H7 (cell line): ENCODE data around the gene AIMP2. TPM values are rescaled to one million over a fixed set of nuclear protein-coding genes. Genes with fewer than 3 reads are reported as not detected.
"Not testable (repeated sequence)": the region's sequence is repeated elsewhere in the genome, so short reads cannot be mapped to it uniquely, and the experiment has no call there.

ENCODE experiments used
- DNase-seq: peaks from one replicate; pipeline ENCODE4 v3.0.0; 2012
- H3K27me3 ChIP-seq: 2 replicates; pipeline ENCODE4 v1.6.0; 2011; ENCODE audit warnings: mild to moderate bottlenecking, low read length; ENCODE audit not compliant: control insufficient read depth, insufficient read depth
- H3K36me3 ChIP-seq: replicated peaks from 2 replicates; pipeline ENCODE4 v1.5.1; 2011; ENCODE audit warnings: low read length; ENCODE audit not compliant: control insufficient read depth, insufficient read depth
- H3K4me3 ChIP-seq: 2 replicates; pipeline ENCODE4 v1.5.1; 2011; ENCODE audit warnings: low read depth, mild to moderate bottlenecking, control low read depth, low read length, moderate library complexity; ENCODE audit not compliant: insufficient read depth
- total RNA-seq: library from RNA; depleted of rRNA; stranded (reverse); fragments of >200 nt; shearing (Covaris generic); gene quantifications from 2 replicates; pipeline ENCODE4 v1.2.3, GENCODE V29; 2014; rRNA removed

Gene AIMP2
- total RNA-seq = 90.9 and 100 TPM in 2 replicates

DNA sequence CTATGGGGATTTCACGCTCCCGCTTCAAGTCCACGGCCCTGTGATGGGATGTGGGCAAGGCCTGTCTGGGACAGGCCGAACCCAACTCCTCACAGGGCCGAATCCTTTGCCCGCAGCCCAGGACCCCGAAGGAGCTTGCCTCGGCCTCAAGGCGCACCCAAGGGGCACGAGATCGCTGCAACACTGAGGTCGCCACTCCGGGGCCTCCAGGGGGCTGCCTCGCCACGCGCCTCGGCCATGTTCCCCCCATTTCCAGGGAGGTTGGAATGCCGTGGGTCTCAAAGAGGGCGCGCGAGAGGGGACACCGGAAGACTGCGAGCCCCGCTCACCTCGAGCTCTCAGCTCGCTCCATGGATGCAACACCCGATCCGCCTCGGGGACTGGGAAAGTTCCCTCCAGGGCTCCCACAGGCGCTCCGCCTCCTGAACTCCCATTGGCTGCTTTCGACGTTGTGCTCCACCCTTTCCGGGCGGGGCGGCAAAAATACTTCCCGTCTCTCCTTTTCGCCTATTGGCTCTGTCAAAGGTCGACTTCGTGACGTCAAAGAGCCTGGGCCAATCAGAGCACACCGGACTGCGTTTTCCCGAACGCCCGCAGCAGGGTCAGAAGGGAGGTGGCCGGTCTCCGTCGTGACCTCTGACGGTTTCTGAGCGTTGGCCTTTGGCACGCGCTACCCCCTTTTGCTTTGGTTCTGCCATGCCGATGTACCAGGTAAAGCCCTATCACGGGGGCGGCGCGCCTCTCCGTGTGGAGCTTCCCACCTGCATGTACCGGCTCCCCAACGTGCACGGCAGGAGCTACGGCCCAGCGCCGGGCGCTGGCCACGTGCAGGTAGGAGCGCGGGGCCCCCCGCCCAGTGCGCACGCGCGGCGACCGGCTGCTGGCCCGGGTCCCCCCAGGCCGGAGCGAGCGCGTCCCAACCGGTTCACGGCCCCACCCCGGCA is at the start of gene AIMP2, which contains the start of gene PMS2:
Gene AIMP2, plus strand, starts transcription at position 605 of the 944 bp plus-strand sequence. Its CDS starts 92 bp downstream, at position 697.
Gene PMS2, minus strand, starts transcription at position 382 of the 944 bp plus-strand sequence. Its CDS starts 30 bp downstream, at position 352.
- peak within 1 kb of the TSS; percentile 87 for H3K4me3 ChIP-seq
- no peaks in the 10 kb centered on the region for H3K27me3 ChIP-seq

DNA sequence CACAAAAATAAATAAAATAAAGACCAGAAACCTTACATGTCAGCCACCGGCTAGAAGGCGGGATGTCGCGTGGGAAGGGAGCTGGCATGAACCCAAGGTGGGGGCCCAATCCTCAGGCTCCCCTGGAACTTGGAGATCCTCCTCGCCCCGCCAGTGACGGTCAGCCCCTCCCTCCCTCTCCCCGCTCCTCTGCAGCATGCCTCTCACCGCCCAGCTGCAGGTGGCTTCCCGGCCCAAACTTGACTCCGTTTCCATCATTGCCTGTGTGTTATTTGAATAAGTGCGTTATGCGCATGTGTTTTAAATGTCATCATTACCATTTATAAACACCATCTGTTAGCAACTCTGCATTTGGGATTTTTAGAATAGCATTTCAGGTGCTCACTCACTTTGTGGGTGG is 45.9 kb upstream of the AIMP2 start:
- not testable (repeated sequence) for DNase-seq, H3K4me3 ChIP-seq, H3K27me3 ChIP-seq, H3K36me3 ChIP-seq

More for the DNA sequence above, at the start of gene AIMP2, which contains the start of gene PMS2:
- peak; percentile 98 for DNase-seq
- peaks cover 1% of the 10 kb centered on the region for H3K36me3 ChIP-seq

DNA sequence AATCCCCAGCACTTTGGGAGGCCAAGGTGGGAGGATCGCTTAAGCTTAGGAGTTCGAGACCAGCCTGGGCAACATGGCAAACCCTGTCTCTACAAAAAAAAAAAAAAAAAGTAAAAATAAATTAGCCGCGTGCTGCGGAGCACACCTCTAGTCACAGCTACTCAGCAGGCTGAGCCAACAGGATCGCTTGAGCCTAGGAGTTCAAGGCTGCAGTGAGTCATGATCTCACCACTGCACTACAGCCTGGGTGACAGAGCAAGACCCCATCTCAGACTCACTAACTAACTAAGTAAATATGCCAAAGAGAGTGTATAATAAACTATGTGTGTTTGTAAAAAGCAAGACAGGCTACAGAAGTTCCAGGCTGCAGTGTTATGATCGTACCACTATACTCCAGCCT is 45.3 kb upstream of the AIMP2 start:
- H3K36me3 ChIP-seq, H3K27me3 ChIP-seq, H3K4me3 ChIP-seq, DNase-seq: not testable (repeated sequence)

DNA sequence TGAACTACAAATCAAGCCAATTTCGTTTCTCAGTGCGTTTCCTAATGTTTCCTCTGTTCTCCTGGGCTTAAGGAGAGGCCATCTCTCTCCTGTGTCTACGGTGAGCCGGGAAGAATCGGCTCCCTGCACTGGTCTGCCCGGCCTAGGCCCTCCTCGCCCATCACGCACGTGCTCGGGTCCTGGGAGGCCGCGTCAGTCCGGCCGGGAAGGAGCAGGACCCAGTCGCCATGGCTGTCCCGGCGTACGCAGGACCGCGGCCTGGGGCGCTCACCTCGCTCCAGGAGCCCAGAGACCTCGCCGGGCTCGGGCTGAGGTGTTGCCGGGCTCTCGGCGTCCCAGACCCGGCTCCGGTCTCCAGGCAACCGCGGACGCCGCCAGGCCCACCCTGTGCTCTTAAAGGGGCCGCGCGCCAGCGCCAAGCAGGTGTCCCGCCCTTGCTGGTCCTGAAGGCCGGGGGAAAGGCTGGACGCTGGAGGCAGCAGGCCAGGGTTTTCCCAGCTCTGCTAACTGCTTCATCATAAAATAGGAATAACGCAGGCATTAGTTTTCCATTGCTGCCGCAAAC is 38.6 kb upstream of the AIMP2 start, which contains the start of gene RSPH10B:
Gene RSPH10B, minus strand, starts transcription at position 343 of the 565 bp plus-strand sequence. CDS start 3,573 bp downstream, outside the sequence.
- not testable (repeated sequence) for H3K4me3 ChIP-seq, H3K36me3 ChIP-seq, H3K27me3 ChIP-seq, DNase-seq

DNA sequence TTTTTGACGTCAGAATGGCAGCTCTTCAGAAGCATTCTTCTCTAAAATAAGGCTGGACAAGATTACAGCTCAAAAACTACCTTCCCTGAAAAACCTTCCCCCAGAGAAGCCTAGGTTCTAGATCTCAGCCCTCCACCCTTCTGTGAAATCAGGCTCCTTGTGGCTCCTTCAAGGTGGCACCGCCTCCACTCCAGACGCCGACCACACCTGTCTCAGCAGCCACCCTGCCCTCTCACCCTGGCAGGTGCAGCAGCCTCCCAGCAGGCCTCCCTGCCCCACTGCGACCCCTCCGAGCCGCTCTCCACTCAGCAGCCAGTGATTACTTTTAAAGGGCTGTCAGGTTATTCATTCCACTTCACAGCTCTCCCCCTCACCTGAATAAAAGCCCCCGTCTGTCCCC is 35.5 kb upstream of the AIMP2 start:
- not testable (repeated sequence) for H3K4me3 ChIP-seq, H3K27me3 ChIP-seq, H3K36me3 ChIP-seq, DNase-seq

DNA sequence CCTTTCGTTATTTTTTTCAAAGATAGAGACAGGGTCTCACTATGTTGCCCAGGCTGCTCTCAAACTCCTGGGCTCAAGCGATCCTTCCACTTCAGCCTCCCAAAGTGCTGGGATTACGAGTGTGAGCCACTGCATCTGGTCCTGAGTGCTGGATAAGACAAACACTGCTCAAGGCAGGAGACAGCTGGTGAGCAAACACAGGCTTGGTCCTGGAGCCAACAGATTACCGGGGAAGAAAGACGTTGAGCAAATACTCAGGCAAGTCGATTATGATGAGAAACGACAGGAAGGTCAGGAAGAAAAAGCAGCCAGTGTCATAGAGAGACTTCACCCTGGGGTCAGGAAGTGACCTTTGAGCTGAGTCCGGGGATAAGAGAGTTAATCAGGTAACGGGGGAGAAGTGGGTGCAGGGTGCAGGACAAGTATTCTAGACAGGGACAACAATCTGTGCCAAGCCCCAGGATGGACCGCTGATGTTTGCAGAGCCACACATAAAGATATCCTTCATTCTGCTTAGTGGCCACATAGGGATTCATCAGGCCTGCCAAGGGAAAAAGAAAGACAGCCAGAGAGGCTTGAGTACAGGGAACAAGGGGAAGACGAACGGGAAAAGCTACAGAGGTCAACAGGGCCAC is 29.3 kb upstream of the AIMP2 start:
- not testable (repeated sequence) for H3K27me3 ChIP-seq, H3K4me3 ChIP-seq, H3K36me3 ChIP-seq, DNase-seq

DNA sequence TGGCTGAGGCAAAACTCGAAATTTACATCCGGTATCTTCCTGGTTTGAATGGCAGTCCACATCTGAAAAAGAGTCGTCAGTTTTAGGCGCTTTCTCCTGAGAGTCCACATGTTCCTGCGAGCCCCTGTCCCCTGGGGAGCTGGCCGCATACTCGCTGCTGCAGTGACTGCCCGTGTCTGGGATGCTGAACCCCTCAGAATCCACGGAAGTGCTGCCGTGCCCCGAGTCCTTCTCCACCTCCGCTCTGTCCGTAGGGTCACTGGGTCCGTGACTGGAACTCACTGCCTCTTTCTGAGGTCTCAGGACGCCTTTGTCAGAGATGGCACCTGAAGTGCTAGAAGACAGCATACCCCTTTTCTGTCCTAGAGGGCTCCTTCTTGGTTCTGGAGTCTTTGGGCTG is 22.0 kb upstream of the AIMP2 start:
- not testable (repeated sequence) for DNase-seq, H3K4me3 ChIP-seq, H3K36me3 ChIP-seq, H3K27me3 ChIP-seq

DNA sequence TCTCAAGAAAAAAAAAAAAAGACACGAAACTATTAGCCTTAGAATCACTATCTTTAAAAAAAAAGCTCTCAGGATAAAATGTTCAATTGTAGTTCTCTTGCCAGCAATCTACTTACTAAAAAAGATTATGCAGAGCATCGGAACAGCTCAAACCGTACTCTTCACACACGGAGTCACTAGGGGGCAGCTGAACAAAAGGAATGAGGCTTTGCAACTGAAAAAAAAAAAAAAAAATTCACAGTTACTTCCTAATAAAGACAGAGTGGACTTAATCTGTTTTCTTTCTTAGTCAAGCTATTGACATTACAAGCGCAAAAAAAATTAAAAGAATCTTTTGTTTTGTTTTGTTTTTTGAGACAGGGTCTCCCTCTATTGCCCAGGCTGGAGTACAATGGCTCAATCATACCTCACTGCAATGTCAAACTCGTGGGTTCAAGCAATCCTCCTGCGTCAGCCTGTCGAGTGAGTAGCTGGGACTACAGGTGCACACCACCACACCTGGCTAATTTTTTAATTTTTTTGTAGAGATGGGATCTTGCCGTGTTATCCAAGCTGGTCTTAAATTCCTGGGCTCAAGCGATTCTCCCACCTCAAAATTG is 11.8 kb upstream of the AIMP2 start:
- DNase-seq = peak; percentile 41
- H3K27me3 ChIP-seq = no peaks in the 10 kb centered on the region
- peaks cover 6% of the 10 kb centered on the region for H3K36me3 ChIP-seq
- no peak overlapping the region for H3K4me3 ChIP-seq

DNA sequence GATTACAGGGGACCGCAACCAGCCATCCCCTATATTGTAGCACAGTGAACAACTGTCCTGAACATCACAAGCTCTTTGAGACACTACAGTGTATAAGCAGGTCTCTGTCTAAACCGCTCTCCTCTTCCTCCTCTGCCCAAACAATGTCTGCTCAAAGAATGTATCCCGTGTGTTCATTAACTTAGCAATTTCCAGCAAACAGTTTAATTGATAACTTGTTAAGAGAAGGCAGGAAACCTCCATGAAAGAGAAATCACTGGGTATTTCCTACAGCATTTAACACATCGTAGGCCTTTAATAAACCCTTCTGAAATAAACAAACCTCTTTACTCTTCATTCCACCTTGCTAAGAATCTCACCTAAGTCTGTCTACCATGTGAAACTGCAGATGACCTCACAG is 1.7 kb upstream of the AIMP2 start:
- no peak overlapping the region for H3K4me3 ChIP-seq
- no peaks in the 10 kb centered on the region for H3K27me3 ChIP-seq
- DNase-seq = no peak

DNA sequence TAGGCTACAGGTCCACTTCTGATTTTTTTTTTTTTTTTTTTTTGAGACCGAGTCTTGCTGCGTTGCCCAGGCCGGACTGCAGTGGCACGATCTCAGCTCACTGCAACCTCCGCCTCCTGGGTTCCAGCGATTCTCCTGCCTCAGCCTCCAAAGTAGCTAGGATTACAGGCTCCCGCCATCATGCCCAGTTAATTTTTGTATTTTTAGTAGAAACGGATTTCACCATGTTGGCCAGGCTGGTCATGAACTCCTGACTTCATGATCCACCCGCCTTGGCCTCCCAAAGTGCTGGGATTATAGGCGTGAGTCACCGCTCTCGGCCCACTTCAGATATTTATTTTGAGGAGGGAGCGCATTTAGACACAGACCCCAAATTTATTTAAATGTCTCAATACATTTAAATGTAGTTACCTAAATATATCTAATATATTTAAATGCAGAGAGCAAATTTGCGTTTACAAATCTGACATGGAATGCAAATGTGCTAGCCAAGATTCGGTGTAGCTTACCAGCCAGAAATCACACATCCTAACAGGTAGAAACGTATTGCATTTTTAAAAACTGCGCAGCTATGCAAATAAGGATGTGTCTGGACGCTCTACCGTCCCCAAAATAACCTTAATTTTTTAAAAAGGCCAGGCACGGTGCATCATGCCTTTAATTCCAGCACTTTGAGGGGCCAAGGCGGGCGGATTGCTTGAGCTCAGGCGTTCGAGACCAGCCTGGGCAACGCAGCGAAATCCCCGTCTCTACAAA is 1.1 kb upstream of the AIMP2 start:
- H3K27me3 ChIP-seq, H3K36me3 ChIP-seq, DNase-seq: not testable (repeated sequence)
- peak overlapping the region; percentile 87 for H3K4me3 ChIP-seq

More for the DNA sequence above, 1.7 kb upstream of the AIMP2 start:
- peaks cover 2% of the 10 kb centered on the region for H3K36me3 ChIP-seq

DNA sequence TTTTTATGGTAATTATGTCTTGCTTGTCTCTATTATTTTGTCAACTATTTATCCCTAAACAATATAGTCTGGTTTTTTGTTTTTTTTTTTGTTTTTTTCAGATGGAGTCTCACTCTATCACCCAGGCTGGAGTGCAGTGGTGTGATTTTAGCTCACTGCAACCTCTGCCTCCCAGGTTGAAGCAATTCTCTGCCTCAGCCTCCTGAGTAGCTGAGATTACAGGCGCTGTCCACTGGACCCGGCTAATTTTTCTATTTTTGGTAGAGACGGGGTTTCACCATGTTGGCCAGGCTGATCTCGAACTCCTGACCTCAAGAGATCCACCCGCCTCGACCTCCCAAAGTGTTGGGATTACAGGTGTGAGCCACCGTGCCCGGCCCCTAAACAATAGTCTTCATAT is 1.3 kb downstream of the AIMP2 start:
- not testable (repeated sequence) for H3K36me3 ChIP-seq, H3K27me3 ChIP-seq, DNase-seq, H3K4me3 ChIP-seq

DNA sequence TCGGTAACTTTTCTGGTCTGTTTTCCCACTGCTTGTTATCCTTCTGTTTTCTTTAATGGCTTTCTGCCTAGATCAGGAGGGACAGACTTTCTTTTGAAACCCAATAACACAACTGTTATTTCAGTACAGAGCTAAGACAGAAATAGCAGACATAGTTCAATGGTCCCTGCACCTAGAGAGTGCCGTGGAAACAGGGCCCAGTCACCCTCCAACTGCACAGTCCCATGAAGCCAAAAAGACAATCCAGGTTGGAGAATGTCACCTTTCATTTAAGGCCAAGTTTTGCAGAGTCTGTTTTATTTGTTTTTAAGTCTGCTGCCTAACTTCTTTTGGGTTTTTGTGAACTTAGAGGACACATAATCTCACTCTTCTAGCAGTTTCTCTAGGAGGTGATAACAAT is 2.5 kb downstream of the AIMP2 start:
- Histone ChIP-seq H3K27me3 (no peaks in the 10 kb centered on the region), H3K36me3 (peaks cover 15% of the 10 kb centered on the region), H3K4me3 (no peak overlapping the region)
- no peak for DNase-seq

DNA sequence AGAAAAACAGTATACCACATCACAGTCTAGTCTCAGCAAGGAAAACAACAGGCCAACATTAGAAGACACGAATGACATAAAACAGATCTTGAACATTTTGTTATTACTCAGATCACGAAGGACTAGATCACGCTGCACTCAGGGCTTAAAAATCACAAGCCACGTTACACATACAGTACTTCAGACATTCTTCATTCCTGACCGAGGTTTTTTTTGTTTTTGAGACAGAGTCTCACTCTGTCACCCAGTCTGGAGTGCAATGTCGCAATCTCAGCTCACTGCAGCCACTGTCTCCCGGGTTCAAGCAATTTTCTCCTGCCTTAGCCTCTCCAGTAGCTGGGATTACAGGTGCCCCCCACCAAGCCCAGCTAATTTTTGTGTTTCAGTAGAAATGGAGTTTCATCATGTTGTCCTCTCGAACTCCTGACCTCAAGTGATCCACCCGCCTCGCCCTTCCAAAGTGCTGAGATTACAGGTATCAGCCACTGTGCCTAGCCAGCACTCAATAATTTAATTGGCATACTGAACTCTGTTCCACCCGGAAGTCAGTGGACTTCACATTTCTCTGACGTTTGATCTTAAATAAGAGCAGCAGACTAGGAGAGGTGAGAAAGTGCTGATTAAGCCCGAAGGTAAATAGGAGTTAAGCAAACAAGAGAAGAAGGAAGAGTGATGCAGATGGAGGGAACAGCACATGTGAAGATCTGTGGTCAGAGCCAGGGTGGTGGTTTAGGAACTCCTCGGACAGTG is 3.5 kb downstream of the AIMP2 start:
- no peak overlapping the region for H3K4me3 ChIP-seq
- H3K36me3 ChIP-seq = peaks cover 20% of the 10 kb centered on the region
- no peak for DNase-seq
- H3K27me3 ChIP-seq = no peaks in the 10 kb centered on the region
